IMR-90 (cell line): ENCODE results near the gene HSFX4.

Source experiments
- CTCF ChIP-seq: conservative IDR thresholded peaks from 2 replicates; pipeline ENCODE4 v1.5.1; 2012; ENCODE audit warnings: mild to moderate bottlenecking, low read depth, low read length, improper control_type of control experiment
- MAFK ChIP-seq: IDR thresholded peaks from 2 replicates; pipeline ENCODE4 v1.6.1; 2012; ENCODE audit warnings: low read depth, low read length, improper control_type of control experiment
- MAZ ChIP-seq: IDR thresholded peaks from 2 replicates; pipeline ENCODE4 v1.6.1; 2012; ENCODE audit warnings: low read depth, mild to moderate bottlenecking, low read length, improper control_type of control experiment, moderate library complexity, borderline replicate concordance
- MXI1 ChIP-seq: IDR thresholded peaks from 2 replicates; pipeline ENCODE4 v1.6.1; 2012; ENCODE audit warnings: low read depth, mild to moderate bottlenecking, low read length, moderate library complexity, borderline replicate concordance
- POLR2A ChIP-seq: IDR thresholded peaks from 2 replicates; pipeline ENCODE4 v1.6.1; 2012; ENCODE audit warnings: mild to moderate bottlenecking, low read depth, low read length
- RAD21 ChIP-seq: IDR thresholded peaks from 2 replicates; pipeline ENCODE4 v1.6.1; 2012; ENCODE audit warnings: low read length, improper control_type of control experiment
- RCOR1 ChIP-seq: IDR thresholded peaks from 2 replicates; pipeline ENCODE4 v1.6.1; 2012; ENCODE audit warnings: mild to moderate bottlenecking, low read length, improper control_type of control experiment; ENCODE audit not compliant: insufficient replicate concordance
- RFX5 ChIP-seq: IDR thresholded peaks from 2 replicates; pipeline ENCODE4 v1.8.0; 2012; ENCODE audit warnings: low read depth, mild to moderate bottlenecking, low read length, moderate library complexity

DNA sequence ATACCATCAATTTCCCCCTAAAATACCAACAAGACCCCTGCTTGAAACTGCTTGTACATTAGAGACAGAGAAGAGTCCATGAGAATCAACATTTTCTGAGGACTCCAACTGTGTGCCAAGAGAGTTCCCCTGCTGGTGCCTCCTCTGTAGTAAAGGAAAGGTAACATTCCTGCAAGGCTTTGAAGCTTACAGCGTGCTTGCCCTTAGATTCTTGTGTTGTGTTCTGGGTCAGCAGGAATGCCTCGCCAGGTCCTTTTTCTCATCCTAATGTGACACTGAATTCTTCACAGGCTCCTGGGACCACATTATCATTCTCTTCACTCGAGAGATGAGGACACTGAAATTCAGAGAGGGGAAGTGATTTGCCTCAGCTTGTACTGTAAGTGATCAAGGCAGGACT is 18.6 kb downstream of the HSFX4 start:
- TF ChIP-seq CTCF = no peak
- no peak for TF ChIP-seq RFX5
- TF ChIP-seq RAD21 = no peak
- no peak for TF ChIP-seq RCOR1
- TF ChIP-seq MAZ = no peak
- no peak for TF ChIP-seq MAFK
- TF ChIP-seq MXI1 = no peak
- TF ChIP-seq POLR2A = no peak
